Measurements from ENCODE around the gene SPPL2B.
"Not testable (repeated sequence)": the region's sequence is repeated elsewhere in the genome, so short reads cannot be mapped to it uniquely, and the experiment has no call there.

Gene SPPL2B

GRCh38 chr19:2382530-2383222 lies 54.2 kb downstream of the SPPL2B start:
- DNase-seq = no peak

- no peak for DNase-seq
Observed at GRCh38 chr19:2385053-2385721, 56.7 kb downstream of the SPPL2B start.

- no peak for DNase-seq
Observed at GRCh38 chr19:2387367-2388288, 59.1 kb downstream of the SPPL2B start.

GRCh38 chr19:2389594-2389993 lies 61.1 kb downstream of the SPPL2B start:
- DNase-seq = no peak

GRCh38 chr19:2391118-2391725 lies 62.7 kb downstream of the SPPL2B start:
- DNase-seq = no peak

GRCh38 chr19:2392366-2392765 lies 63.9 kb downstream of the SPPL2B start:
- DNase-seq = no peak

- DNase-seq = not testable (repeated sequence)
Observed at GRCh38 chr19:2392899-2393298, 64.4 kb downstream of the SPPL2B start.

GRCh38 chr19:2394054-2394441 lies 65.6 kb downstream of the SPPL2B start:
- no peak for DNase-seq

- no peak for DNase-seq
Observed at GRCh38 chr19:2394442-2395292, 66.2 kb downstream of the SPPL2B start.

- DNase-seq = not testable (repeated sequence)
Observed at GRCh38 chr19:2395293-2395829, 66.9 kb downstream of the SPPL2B start.

- not testable (repeated sequence) for DNase-seq
Observed at GRCh38 chr19:2397173-2397572, 68.7 kb downstream of the SPPL2B start.

- no peak for DNase-seq
Observed at GRCh38 chr19:2398735-2399305, 70.3 kb downstream of the SPPL2B start.

- no peak for DNase-seq
Observed at GRCh38 chr19:2399582-2399981, 71.1 kb downstream of the SPPL2B start.
